ENCODE measurements around the gene SIX4. TPM values are rescaled to one million over a fixed set of nuclear protein-coding genes. Genes with fewer than 3 reads are reported as not detected.

SIX4 gene
- polyA plus RNA-seq, 2 of the 4 experiments (the other 2 are of a cell fraction), result 1.8 to 2.3 TPM

GRCh38 chr14:60744566-60744965, 20.4 kb upstream of the SIX4 start:
- Histone ChIP-seq H3K4me1 (no peaks in the 10 kb centered on the region), H3K4me2 (no peak overlapping the region), H3K4me3 (no peak overlapping the region), H3K27ac (no peak overlapping the region), H3K9me3 (no peaks in the 10 kb centered on the region)
- no peak for ATAC-seq
- TF ChIP-seq PHF8 (IDR thresholded peaks at IDR 0.05; ENCODE audit: borderline replicate concordance, low read depth), result no peak
- TF ChIP-seq SREBF2 (IDR thresholded peaks at IDR 0.05), result no peak
- no peak for TF ChIP-seq POLR2A (IDR thresholded peaks at IDR 0.05; ENCODE audit: low read length)
- no peak for TF ChIP-seq ATOH8 (CRISPR knock-in tag; IDR thresholded peaks at IDR 0.05; ENCODE audit: low read depth)
- no peak for TF ChIP-seq RAD21 (conservative IDR thresholded peaks at IDR 0.05 in 1 of 2, IDR thresholded peaks at IDR 0.05 in 1 of 2)
- TF ChIP-seq USF2 (IDR thresholded peaks at IDR 0.05), result no peak
- TF ChIP-seq MAFK (IDR thresholded peaks at IDR 0.05; ENCODE audit: partially characterized antibody), result no peak
- no peak for TF ChIP-seq NR3C1 (IDR thresholded peaks at IDR 0.05)
- no peak for TF ChIP-seq ZSCAN20 (CRISPR knock-in tag; IDR thresholded peaks at IDR 0.05)
- CTCF ChIA-PET, result interaction anchor here (1.5 kb wide), 1 partner anchor 12 kb away, joined by 3 read pairs; no protein-coding TSS in a partner anchor
- DNase-seq (ENCODE audit: low read depth in 1 of 2, low spot score in 1 of 2), result no peak
- POLR2A ChIA-PET, result no interaction called here
- no peak for FAIRE-seq

- TF ChIP-seq PBX3 (IDR thresholded peaks at IDR 0.05) (no peak), CHD2 (IDR thresholded peaks at IDR 0.05; ENCODE audit: low read length, partially characterized antibody) (no peak), BHLHE40 (IDR thresholded peaks at IDR 0.05; ENCODE audit: low read depth, low read length) (no peak), JUN (IDR thresholded peaks at IDR 0.05) (no peak), FOSB (CRISPR knock-in tag; IDR thresholded peaks at IDR 0.05) (no peak), POLR2A (IDR thresholded peaks at IDR 0.05; ENCODE audit: low read length) (no peak), RCOR1 (IDR thresholded peaks at IDR 0.05; ENCODE audit: low read depth, low read length) (no peak), CBX2 (IDR thresholded peaks at IDR 0.05; ENCODE audit: borderline replicate concordance, low read depth) (no peak), E2F6 (IDR thresholded peaks at IDR 0.05; ENCODE audit: borderline replicate concordance, low read depth) (no peak), HOXB13 (CRISPR knock-in tag; IDR thresholded peaks at IDR 0.05; ENCODE audit: low read depth) (no peak), SREBF2 (IDR thresholded peaks at IDR 0.05) (no peak), RFX5 (IDR thresholded peaks at IDR 0.05) (no peak), POLR2AphosphoS2 (conservative IDR thresholded peaks at IDR 0.05; ENCODE audit: low read length) (no peak), REST (IDR thresholded peaks at IDR 0.05) (no peak)
- no peak overlapping the region for H3K4me3 ChIP-seq
- ChIA-PET CTCF (no interaction called here), POLR2A (no interaction called here)
- 92% methylated on average over 4 of the region's 4 CpGs for WGBS (ENCODE audit: missing lambda C conversion rate)
- no peaks in the 10 kb centered on the region for H3K9me3 ChIP-seq
- no peak overlapping the region for H3K4me2 ChIP-seq
- no peak for ATAC-seq
- H3K4me1 ChIP-seq, result peaks cover 16% of the 10 kb centered on the region; the same call in 2 of the 3 replicates
- FAIRE-seq, result no peak
- DNase-seq (ENCODE audit: low read depth in 1 of 2, low spot score in 1 of 2), result no peak
- H3K27ac ChIP-seq, result no peak overlapping the region
Measured at GRCh38 chr14:60738843-60739508, 14.8 kb upstream of the SIX4 start.

Measured in A549 (cell line).